K562 (cell line): ENCODE data around the gene PDE6B. TPM values are rescaled to one million over a fixed set of nuclear protein-coding genes. Genes with fewer than 3 reads are reported as not detected.

Experiments used
- ATAC-seq: fragments of 200-7000 bp; cut with Tn5 transposase; 3 replicates; pipeline ENCODE4 v1.9.1; 2020; ENCODE audit warnings: moderate library complexity
- BruUV-seq: library from RNA; stranded (reverse); fragments of 400-500 nt; replicated peaks from 2 replicates; lab custom pipeline; 2021; lab: Mats Ljungman, UMichigan
- CTCF ChIA-PET: fragments of 300-600 bp; formaldehyde crosslinking; extraction: SDS; loops from one replicate; lab custom pipeline; 2021; ENCODE audit warnings: low intra/inter-chr PET ratio; lab: Yijun Ruan, JAX
- POLR2A ChIA-PET: fragments of 300-600, 350-650 bp; sonication (Branson Sonifier 250); formaldehyde crosslinking; extraction: SDS; loops from one replicate; lab custom pipeline; 2021; ENCODE audit warnings: antibody characterized with exemption, inconsistent platforms; lab: Yijun Ruan, JAX
- DNase-seq, 4 experiments: peaks; one replicate each; pipeline versions ENCODE4 v3.0.0 to v3.0.0-alpha.2; 2011 to 2018; ENCODE audit warnings: low spot score in 3 of 4, mixed read lengths in 3 of 4; ENCODE audit errors: extremely low read depth in 1 of 4
- FAIRE-seq: peaks from 2 replicates; lab custom pipeline; 2011; peaks lifted over from hg19 to GRCh38; lab: Jason Lieb, UNC
- H2AFZ ChIP-seq: 2 replicates; pipeline ENCODE4 v1.6.0; 2011; ENCODE audit warnings: low read depth, low read length, control low read depth, inconsistent platforms
- H3K27ac ChIP-seq: fragments of 200-600 bp; 3 replicates; pipeline ENCODE4 v1.8.0; 2011; ENCODE audit warnings: low read depth, mild to moderate bottlenecking, control low read depth, inconsistent platforms, low read length, moderate library complexity, mixed read lengths; ENCODE audit errors: extremely low read depth
- H3K27me3 ChIP-seq, 2 experiments: fragments of 300-600 bp in 1 of 2; 2 replicates in 1 of 2; 3 replicates in 1 of 2; pipeline versions ENCODE4 v1.6.0 to v1.8.0; 2011; ENCODE audit warnings: inconsistent platforms in 2 of 2, low read length in 2 of 2, mild to moderate bottlenecking in 1 of 2, mixed read lengths in 1 of 2, moderate library complexity in 1 of 2; ENCODE audit not compliant: control insufficient read depth in 2 of 2, insufficient read depth in 2 of 2
- H3K36me3 ChIP-seq: fragments of 300-600 bp; 3 replicates; pipeline ENCODE4 v1.8.0; 2011; ENCODE audit warnings: mild to moderate bottlenecking, low read length, inconsistent platforms; ENCODE audit not compliant: control insufficient read depth, insufficient read depth
- H3K4me1 ChIP-seq, 2 experiments: fragments of 200-600 bp in 1 of 2; replicated peaks in 1 of 2; 2 replicates in 1 of 2; 3 replicates in 1 of 2; pipeline versions ENCODE4 v1.5.1 to v1.8.0; 2011; ENCODE audit warnings: inconsistent platforms in 2 of 2, low read length in 2 of 2, mild to moderate bottlenecking in 1 of 2, mixed read lengths in 1 of 2, moderate library complexity in 1 of 2; ENCODE audit not compliant: control insufficient read depth in 2 of 2, insufficient read depth in 2 of 2
- H3K4me2 ChIP-seq: 2 replicates; pipeline ENCODE4 v1.6.1; 2011; ENCODE audit warnings: low read length, control low read depth, inconsistent platforms, mixed read lengths; ENCODE audit not compliant: insufficient read depth
- H3K4me3 ChIP-seq: fragments of 200-600 bp; sonication (generic), shearing (Covaris generic); 2 replicates; pipeline ENCODE4 v1.5.1; 2016; ENCODE audit warnings: control low read depth, inconsistent platforms
- H3K79me2 ChIP-seq: fragments of 200-600 bp; 3 replicates; pipeline ENCODE4 v1.8.0; 2011; ENCODE audit warnings: low read length, inconsistent platforms; ENCODE audit not compliant: control insufficient read depth, insufficient read depth
- H3K9ac ChIP-seq, 2 experiments: 2 replicates each; pipeline versions ENCODE4 v1.6.0 to v1.6.1; 2011; ENCODE audit warnings: low read depth in 2 of 2, low read length in 2 of 2, control low read depth in 1 of 2, inconsistent platforms in 1 of 2, mild to moderate bottlenecking in 1 of 2, mixed read lengths in 1 of 2; ENCODE audit not compliant: insufficient read depth in 1 of 2
- H3K9me1 ChIP-seq: one replicate; pipeline ENCODE4 v1.6.0; 2011; ENCODE audit warnings: inconsistent platforms, mild to moderate bottlenecking, low read length, moderate library complexity; ENCODE audit not compliant: control insufficient read depth, insufficient read depth
- H3K9me3 ChIP-seq: replicated peaks from 2 replicates; pipeline ENCODE4 v1.5.1; 2011; ENCODE audit warnings: low read depth, low read length, inconsistent platforms; ENCODE audit not compliant: control insufficient read depth, insufficient read depth
- H4K20me1 ChIP-seq: replicated peaks from 2 replicates; pipeline ENCODE4 v1.6.1; 2011; ENCODE audit warnings: low read length, inconsistent platforms, mixed read lengths; ENCODE audit not compliant: control insufficient read depth, insufficient read depth
- ASH1L ChIP-seq: fragments of 450-650 bp; IDR thresholded peaks from 2 replicates; pipeline ENCODE4 v1.6.1; 2018; ENCODE audit warnings: borderline replicate concordance, mild to moderate bottlenecking, low read depth; ENCODE audit not compliant: partially characterized antibody
- CHD2 ChIP-seq: IDR thresholded peaks from 2 replicates; pipeline ENCODE4 v1.6.1; 2011; ENCODE audit warnings: low read depth, low read length
- HNRNPL ChIP-seq: fragments of 200-400 bp; formaldehyde crosslinking; IDR thresholded peaks from 2 replicates; pipeline ENCODE4 v1.6.1; 2017; ENCODE audit warnings: low read depth, mild to moderate bottlenecking, low read length
- HNRNPLL ChIP-seq: fragments of 200-400 bp; formaldehyde crosslinking; IDR thresholded peaks from 2 replicates; pipeline ENCODE4 v1.6.1; 2017; ENCODE audit warnings: low read length, low read depth, mild to moderate bottlenecking; ENCODE audit not compliant: poor library complexity, severe bottlenecking
- HSF4 ChIP-seq: fragments of 250-450 bp; sonication (Bioruptor Pico); IDR thresholded peaks from 2 replicates; pipeline ENCODE4 v2.1.2; 2022; ENCODE audit warnings: mild to moderate bottlenecking, moderate library complexity, borderline replicate concordance
- LCOR ChIP-seq: sonication (generic); formaldehyde crosslinking; IDR thresholded peaks from 2 replicates; pipeline ENCODE4 v1.8.0; 2022; ENCODE audit warnings: mild to moderate bottlenecking, missing genetic modification reagents
- PCBP2 ChIP-seq: fragments of 200-400 bp; formaldehyde crosslinking; IDR thresholded peaks from 2 replicates; pipeline ENCODE4 v1.6.1; 2018; ENCODE audit warnings: low read length, low read depth, mild to moderate bottlenecking, moderate library complexity; ENCODE audit not compliant: poor library complexity, severe bottlenecking
- RBM14 ChIP-seq: fragments of 200-400 bp; formaldehyde crosslinking; IDR thresholded peaks from 2 replicates; pipeline ENCODE4 v1.6.1; 2018; ENCODE audit warnings: low read depth, mild to moderate bottlenecking, low read length, moderate library complexity, borderline replicate concordance; ENCODE audit not compliant: insufficient read depth
- U2AF2 ChIP-seq: fragments of 200-400 bp; formaldehyde crosslinking; optimal IDR thresholded peaks from 2 replicates; pipeline ENCODE3; 2017; ENCODE audit warnings: low read depth, mild to moderate bottlenecking, low read length
- XRCC4 ChIP-seq: IDR thresholded peaks from one replicate; pipeline ENCODE4 v1.6.1; 2011; ENCODE audit not compliant: insufficient read depth, insufficient read length; ENCODE audit errors: extremely low read depth
- ZBTB26 ChIP-seq: fragments of 450-650 bp; formaldehyde crosslinking; IDR thresholded peaks from 2 replicates; pipeline ENCODE4 v1.4.0; 2022; ENCODE audit warnings: missing genetic modification characterization
- ZNF253 ChIP-seq: fragments of 250-450 bp; sonication (Bioruptor Pico); conservative IDR thresholded peaks from 2 replicates; pipeline ENCODE4 v1.6.1; 2021; ENCODE audit warnings: mild to moderate bottlenecking
- WGBS: fragments of 100-300 bp; shearing (Covaris generic); methylation state at CpG from one replicate; pipeline ENCODE4 v1.1.6; 2016; ENCODE audit warnings: low coverage, mixed read lengths; ENCODE audit not compliant: insufficient coverage; ENCODE audit errors: missing lambda C conversion rate; 5-methylcytosine and 5-hydroxymethylcytosine counted together
- in situ Hi-C: fragments of 300-500 bp; cut with MboI; formaldehyde crosslinking; loops from 4 replicates; pipeline ENCODE4 v1.15.0; 2018; ENCODE audit warnings: inconsistent platforms, mixed read lengths
- intact Hi-C: fragments of 100-400 bp; cut with micrococcal nuclease; formaldehyde crosslinking; loops from 2 replicates; pipeline ENCODE4 v1.14.2; 2022
- polyA plus RNA-seq, 8 experiments: library from polyadenylated mRNA; depleted of rRNA in 4 of 8; stranded (reverse) in 5 of 8; unstranded in 3 of 8; fragments of >200 nt; fragmentation: Nextera tagmentation in 2 of 8; fragmentation: Illumina TruSeq in 1 of 8; extraction: Ambion mirVana in 2 of 8; extraction: Trizol in 1 of 8; gene quantifications; 2 replicates each; pipeline versions ENCODE4 v1.2.1 to v1.2.3, GENCODE V29; 2011 to 2014; ENCODE audit warnings: inconsistent platforms in 1 of 8, missing spikeins in 1 of 8
- total RNA-seq, 7 experiments: library from RNA; depleted of rRNA in 6 of 7; stranded (reverse); fragments of >200 nt in 6 of 7; fragmentation: Illumina TruSeq in 2 of 7; extraction: Trizol in 2 of 7; gene quantifications; 2 replicates each; pipeline versions ENCODE4 v1.2.1 to v1.2.3, GENCODE V29; 2011 to 2021; ENCODE audit warnings: low replicate concordance in 1 of 7
- TF ChIP-seq, protein P1 (sequence below), 2 experiments: fragments of 150-350 bp in 1 of 2; IDR thresholded peaks; 2 replicates each; pipeline ENCODE4 v1.6.1; 2012 to 2016; ENCODE audit warnings: low read depth in 2 of 2, low read length in 2 of 2, mild to moderate bottlenecking in 1 of 2, moderate library complexity in 1 of 2

PDE6B gene
- total and polyA plus RNA-seq, 9 of the 15 experiments (the other 6 are each of a cell fraction or from before 2014, with no cell fraction given) = 0.04 TPM; not detected in 8

DNA sequence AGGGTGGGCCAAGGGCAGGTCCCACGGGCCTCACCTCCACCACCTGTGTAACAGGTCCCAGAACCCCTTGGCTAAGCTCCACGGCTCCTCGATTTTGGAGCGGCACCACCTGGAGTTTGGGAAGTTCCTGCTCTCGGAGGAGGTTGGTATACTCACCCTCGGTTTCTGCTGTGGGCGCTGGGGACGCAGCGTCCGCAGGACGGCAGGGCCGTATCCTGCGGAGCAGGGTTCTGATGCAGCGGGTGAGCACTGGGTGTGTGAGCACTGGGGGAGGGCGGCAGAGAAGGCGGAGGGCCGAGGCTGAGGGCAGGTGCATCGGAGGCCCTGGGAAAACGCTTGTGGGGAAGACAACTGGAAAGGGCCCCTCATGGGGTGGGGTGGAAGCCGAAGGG lies 37.7 kb downstream of the PDE6B start:
- Histone ChIP-seq H3K27me3 (peaks cover 21 to 52% of the 10 kb centered on the region in 2 experiments; a peak in 3 of 5 replicates), H3K27ac (no peak overlapping the region), H3K9me1 (no peaks in the 10 kb centered on the region), H3K79me2 (no peaks in the 10 kb centered on the region), H2AFZ (no peak overlapping the region), H4K20me1 (no peaks in the 10 kb centered on the region), H3K4me1 (peaks cover 0 to 47% of the 10 kb centered on the region in 2 experiments; a peak in 2 of 5 replicates), H3K9me3 (peaks cover 2% of the 10 kb centered on the region; the same call in 1 of the 2 replicates), H3K9ac (no peak overlapping the region; a peak in 1 of 4 replicates), H3K4me3 (no peak overlapping the region), H3K36me3 (no peaks in the 10 kb centered on the region), H3K4me2 (no peak overlapping the region)
- in situ Hi-C loops = no loop called here
- ATAC-seq (no peak), FAIRE-seq (no peak), DNase-seq (no peak)
- intact Hi-C loops = no loop called here
- WGBS = 13% methylated on average over 11 of the region's 20 CpGs
- POLR2A ChIA-PET = no interaction called here
- CTCF ChIA-PET = no interaction called here
- no peak for TF ChIP-seq HSF4
- TF ChIP-seq CHD2 = no peak
- no peak for TF ChIP-seq RBM14
- no peak for TF ChIP-seq HNRNPL
- TF ChIP-seq HNRNPLL = no peak
- no peak for TF ChIP-seq XRCC4
- no peak for TF ChIP-seq LCOR (CRISPR knock-in tag)
- no peak for TF ChIP-seq ASH1L
- TF ChIP-seq, protein P1, sequence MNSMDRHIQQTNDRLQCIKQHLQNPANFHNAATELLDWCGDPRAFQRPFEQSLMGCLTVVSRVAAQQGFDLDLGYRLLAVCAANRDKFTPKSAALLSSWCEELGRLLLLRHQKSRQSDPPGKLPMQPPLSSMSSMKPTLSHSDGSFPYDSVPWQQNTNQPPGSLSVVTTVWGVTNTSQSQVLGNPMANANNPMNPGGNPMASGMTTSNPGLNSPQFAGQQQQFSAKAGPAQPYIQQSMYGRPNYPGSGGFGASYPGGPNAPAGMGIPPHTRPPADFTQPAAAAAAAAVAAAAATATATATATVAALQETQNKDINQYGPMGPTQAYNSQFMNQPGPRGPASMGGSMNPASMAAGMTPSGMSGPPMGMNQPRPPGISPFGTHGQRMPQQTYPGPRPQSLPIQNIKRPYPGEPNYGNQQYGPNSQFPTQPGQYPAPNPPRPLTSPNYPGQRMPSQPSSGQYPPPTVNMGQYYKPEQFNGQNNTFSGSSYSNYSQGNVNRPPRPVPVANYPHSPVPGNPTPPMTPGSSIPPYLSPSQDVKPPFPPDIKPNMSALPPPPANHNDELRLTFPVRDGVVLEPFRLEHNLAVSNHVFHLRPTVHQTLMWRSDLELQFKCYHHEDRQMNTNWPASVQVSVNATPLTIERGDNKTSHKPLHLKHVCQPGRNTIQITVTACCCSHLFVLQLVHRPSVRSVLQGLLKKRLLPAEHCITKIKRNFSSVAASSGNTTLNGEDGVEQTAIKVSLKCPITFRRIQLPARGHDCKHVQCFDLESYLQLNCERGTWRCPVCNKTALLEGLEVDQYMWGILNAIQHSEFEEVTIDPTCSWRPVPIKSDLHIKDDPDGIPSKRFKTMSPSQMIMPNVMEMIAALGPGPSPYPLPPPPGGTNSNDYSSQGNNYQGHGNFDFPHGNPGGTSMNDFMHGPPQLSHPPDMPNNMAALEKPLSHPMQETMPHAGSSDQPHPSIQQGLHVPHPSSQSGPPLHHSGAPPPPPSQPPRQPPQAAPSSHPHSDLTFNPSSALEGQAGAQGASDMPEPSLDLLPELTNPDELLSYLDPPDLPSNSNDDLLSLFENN (IDR thresholded peaks at IDR 0.05; ENCODE audit: low read depth in 2 of 2, low read length in 2 of 2) = no peak
- no peak for TF ChIP-seq ZNF253
- TF ChIP-seq PCBP2 = no peak
- TF ChIP-seq ZBTB26 = no peak
- TF ChIP-seq U2AF2 = no peak
- no TSS peak for BruUV-seq
